Stimulated activated CD8-positive, alpha-beta memory T cell treated with anti-CD3 and anti-CD28 coated beads, Interleukin-15, amount 100 ng/mL, for 1 hour (primary cell): ENCODE measurements around the gene CASZ1.

Source experiments
- DNase-seq: peaks from one replicate; pipeline ENCODE4 v3.0.0-alpha.2; 2020; ENCODE audit warnings: low read depth

CASZ1 gene

DNA sequence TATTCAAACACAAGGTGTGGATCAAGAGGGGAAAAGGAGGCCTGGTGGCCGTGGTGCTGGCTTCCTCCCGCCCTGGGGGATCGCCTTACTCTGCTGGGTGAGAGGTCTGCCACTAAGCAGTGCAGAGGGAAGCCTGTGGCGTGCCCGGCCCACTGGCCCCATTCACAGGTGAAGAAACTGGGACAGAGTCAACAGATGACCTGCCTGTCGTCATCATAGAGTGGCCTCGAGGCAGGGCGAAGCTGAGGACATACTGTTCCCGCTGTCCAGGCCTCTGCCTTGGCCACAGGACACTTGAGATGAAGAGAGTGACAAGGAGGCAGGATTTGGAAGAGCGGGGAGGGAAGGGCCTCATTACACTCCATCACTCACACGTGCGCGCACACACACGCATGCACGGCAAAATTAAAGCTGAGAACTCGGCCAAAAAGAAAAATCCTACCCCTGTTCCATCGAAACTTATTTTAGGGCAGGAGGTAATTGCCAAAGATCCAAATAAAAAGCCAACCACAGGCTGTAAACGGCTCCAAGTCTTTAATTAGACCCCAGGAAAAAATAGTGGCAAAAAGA is 50.5 kb downstream of the CASZ1 start:
- no peak for DNase-seq

DNA sequence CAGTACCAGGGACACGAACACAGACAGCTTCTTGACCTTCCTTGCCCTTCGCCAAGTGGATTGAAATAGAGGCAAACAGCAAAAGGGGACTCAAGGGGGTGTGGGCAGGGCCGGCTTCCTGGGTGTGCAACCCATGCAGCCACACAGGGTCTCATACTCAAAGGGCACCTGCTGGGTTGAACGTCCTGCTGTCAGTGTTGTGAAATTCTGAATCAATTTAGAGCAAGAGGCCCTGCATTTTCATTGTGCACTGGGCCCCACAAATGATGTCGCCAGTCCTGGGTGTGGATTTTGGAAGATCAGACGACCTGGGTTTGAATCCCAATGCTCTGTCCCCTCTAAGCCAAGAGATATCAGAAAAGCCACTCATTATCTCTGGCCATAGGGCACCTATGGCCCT is 51.1 kb downstream of the CASZ1 start:
- no peak for DNase-seq

- DNase-seq, result no peak
Measured at GRCh38 chr1:10744654-10745238, 51.7 kb downstream of the CASZ1 start.

- DNase-seq, result no peak
Measured at GRCh38 chr1:10744029-10744428, 52.4 kb downstream of the CASZ1 start.

GRCh38 chr1:10741696-10742095 is 54.8 kb downstream of the CASZ1 start:
- DNase-seq, result no peak

DNA sequence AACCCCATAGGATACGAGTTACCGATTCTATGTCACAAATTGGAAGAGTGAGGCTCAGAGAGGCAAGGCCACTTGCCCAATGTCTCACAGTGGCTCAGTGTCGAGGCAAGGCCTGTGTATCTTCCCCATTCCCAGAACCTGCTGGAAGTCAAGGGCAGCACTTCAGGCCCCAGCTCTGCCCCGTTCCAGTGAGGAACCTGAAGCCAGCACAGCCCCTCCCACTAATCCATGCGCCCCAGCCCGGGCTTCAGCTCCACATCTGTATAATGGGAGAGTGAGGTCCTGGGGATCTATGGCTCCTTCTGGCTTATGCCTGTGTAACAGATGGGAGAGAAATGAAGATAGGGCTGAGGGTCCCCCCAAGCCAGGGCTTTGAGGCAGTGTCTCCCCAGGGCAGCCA is 56.3 kb downstream of the CASZ1 start:
- no peak for DNase-seq

- no peak for DNase-seq
Measured at GRCh38 chr1:10739589-10739988, 56.9 kb downstream of the CASZ1 start.

GRCh38 chr1:10738061-10739058 is 58.1 kb downstream of the CASZ1 start:
- DNase-seq, result no peak

DNA sequence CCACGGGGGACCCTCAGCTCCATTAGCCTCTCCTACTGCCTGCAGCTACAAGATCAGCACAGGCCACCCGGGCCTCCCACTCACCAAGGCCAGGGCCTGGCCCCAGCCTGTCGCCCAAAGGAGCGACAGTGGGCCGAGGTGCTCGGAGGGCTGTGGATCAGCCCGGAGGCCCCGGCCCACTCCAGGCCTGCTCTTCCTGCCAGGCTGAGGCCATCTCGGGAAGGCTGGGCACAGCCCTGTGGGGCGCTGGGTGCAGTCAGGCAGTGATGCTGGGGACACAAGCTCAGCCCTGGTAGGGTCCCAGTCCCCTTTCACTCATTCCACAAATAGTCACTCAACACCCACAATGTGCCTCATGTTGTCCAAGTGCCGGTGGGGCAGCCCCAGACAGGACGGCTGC is 58.8 kb downstream of the CASZ1 start:
- no peak for DNase-seq

GRCh38 chr1:10736634-10737586 is 59.5 kb downstream of the CASZ1 start:
- DNase-seq, result no peak

GRCh38 chr1:10735563-10736305 is 60.7 kb downstream of the CASZ1 start:
- no peak for DNase-seq

- no peak for DNase-seq
Measured at GRCh38 chr1:10734962-10735544, 61.4 kb downstream of the CASZ1 start.

DNA sequence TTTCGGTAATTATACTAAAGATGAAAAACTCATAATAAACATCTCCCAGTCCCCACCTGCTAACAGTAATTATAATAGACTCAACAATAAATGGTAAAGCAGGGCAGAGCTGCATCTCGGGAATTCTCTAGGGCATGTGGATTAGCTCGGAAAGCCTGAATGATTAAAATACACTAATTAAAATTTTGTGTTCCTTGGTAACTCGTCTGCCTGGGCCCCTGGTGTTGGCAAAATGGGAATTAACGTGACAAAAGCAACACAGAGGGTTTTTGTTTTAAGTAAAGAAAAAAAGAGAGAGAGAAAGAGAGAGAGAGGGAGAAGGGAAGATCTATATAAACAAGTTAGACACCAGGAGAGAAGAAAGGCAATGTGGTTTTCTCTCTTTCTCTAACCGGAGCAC is 62.1 kb downstream of the CASZ1 start:
- no peak for DNase-seq

- no peak for DNase-seq
Measured at GRCh38 chr1:10733474-10734366, 62.7 kb downstream of the CASZ1 start.

DNA sequence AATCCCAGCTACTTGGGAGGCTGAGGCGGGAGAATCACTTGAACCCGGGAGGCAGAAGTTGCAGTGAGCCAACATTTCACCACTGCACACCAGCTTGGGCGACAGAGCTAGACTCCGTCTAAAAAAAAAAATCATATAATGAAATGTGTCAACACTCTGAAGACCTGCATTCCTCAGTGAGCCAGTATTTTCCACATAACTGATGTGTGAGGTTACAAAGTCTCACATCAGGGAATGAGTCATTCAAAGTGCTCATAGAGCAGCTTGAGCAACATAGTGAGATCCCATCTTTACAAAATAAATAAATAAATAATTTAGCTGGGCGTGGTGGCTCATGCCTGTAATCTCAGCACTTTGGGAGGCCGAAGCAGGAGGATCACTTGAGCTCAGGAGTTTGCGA is 65.5 kb downstream of the CASZ1 start:
- DNase-seq, result no peak

DNA sequence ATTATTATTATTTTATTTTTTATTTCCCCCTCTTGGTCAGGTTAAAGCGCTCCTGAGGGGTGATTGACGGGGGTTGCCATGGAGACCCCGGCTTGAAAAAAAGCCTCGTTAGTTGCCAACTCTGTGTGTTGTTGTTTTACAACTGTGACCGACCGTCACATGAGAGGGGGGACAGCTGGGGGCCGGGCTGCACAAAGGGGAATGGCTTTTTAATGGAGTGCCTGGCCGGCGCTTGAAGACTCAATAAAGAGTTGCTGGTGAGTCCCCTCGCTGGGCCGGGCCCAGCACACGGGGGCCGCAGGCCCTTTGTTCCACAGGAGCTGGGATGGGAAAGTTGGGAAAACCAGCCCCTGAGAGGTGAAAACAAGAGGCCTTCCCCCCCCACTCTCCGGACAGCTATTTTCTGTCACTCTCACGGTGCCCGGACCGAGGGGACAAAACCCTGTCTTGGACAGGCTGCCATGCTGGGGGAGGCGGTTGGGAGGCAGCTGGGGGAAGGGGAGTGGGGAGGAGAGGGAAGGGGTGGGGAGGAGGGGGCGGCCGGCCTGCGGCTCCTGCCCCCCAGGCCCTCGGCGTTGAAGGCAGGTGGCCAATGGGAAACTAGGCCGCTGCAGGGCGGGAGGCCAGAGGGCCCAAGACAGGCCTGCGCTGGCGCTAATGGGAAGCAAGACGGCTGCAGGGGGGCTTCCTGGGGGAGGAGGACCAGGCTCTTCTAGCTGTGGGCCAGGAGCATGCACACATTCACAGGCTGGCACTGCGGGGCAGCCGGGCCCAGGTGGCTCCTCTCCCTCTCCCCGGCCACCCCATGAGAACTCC is 67.6 kb downstream of the CASZ1 start:
- no peak for DNase-seq

- no peak for DNase-seq
Measured at GRCh38 chr1:10727751-10728232, 68.7 kb downstream of the CASZ1 start.

- no peak for DNase-seq
Measured at GRCh38 chr1:10726355-10726754, 70.1 kb downstream of the CASZ1 start.
